HepG2 (cell line): Measurements from ENCODE around the gene ZNF586. TPM values are rescaled to one million over a fixed set of nuclear protein-coding genes. Genes with fewer than 3 reads are reported as not detected.

Source experiments
- GABPB1 ChIP-seq: IDR thresholded peaks from 2 replicates; pipeline ENCODE4 v1.6.1; 2016; ENCODE audit warnings: mild to moderate bottlenecking, missing genetic modification reagents, moderate library complexity, missing compliant biosample characterization
- NFATC3 ChIP-seq: sonication (generic); formaldehyde crosslinking; IDR thresholded peaks from 2 replicates; pipeline ENCODE4 v1.5.1; 2020; ENCODE audit warnings: mild to moderate bottlenecking, missing genetic modification reagents
- POLR2A ChIP-seq, 2 experiments: IDR thresholded peaks; 2 replicates each; pipeline ENCODE4 v1.6.1; 2011; ENCODE audit warnings: low read depth in 2 of 2, low read length in 2 of 2, mild to moderate bottlenecking in 1 of 2, moderate library complexity in 1 of 2; ENCODE audit not compliant: insufficient read depth in 1 of 2
- SOX13 ChIP-seq, 3 experiments: fragments of 450-650 bp in 1 of 3; sonication (generic) in 1 of 3; formaldehyde crosslinking in 1 of 3; IDR thresholded peaks in 2 of 3; conservative IDR thresholded peaks in 1 of 3; 2 replicates each; pipeline versions ENCODE4 v1.5.0 to v1.6.1; 2016 to 2020; ENCODE audit warnings: antibody characterized with exemption in 1 of 3, mild to moderate bottlenecking in 1 of 3, missing compliant biosample characterization in 1 of 3, missing genetic modification reagents in 1 of 3, moderate library complexity in 1 of 3
- ZKSCAN5 ChIP-seq: sonication (generic); formaldehyde crosslinking; IDR thresholded peaks from 2 replicates; pipeline ENCODE4 v1.5.1; 2020; ENCODE audit warnings: mild to moderate bottlenecking, missing genetic modification reagents
- polyA plus RNA-seq, 8 experiments: library from polyadenylated mRNA; depleted of rRNA in 3 of 8; stranded (reverse) in 7 of 8; unstranded in 1 of 8; fragments of >200 nt; fragmentation: Illumina TruSeq in 4 of 8; extraction: Trizol in 4 of 8; gene quantifications; 2 replicates each; pipeline versions ENCODE4 v1.2.1 to v1.2.3, GENCODE V29; 2011 to 2016; ENCODE audit warnings: low read depth in 4 of 8, missing spikeins in 1 of 8, mixed read lengths in 1 of 8; ENCODE audit not compliant: insufficient read depth in 1 of 8
- total RNA-seq, 5 experiments: library from RNA; depleted of rRNA; stranded (reverse); fragments of >200 nt; fragmentation: Illumina TruSeq; extraction: Trizol; gene quantifications; 2 replicates each; pipeline ENCODE4 v1.2.3, GENCODE V29; 2016; ENCODE audit warnings: low read depth in 1 of 5
- TF ChIP-seq, protein P1 (sequence below), 2 experiments: fragments of 450-650 bp in 1 of 2; sonication (generic) in 1 of 2; formaldehyde crosslinking in 1 of 2; IDR thresholded peaks; 2 replicates each; pipeline versions ENCODE4 v1.6.1 to v1.8.0; 2016 to 2022; ENCODE audit warnings: antibody characterized with exemption in 1 of 2, mild to moderate bottlenecking in 1 of 2, missing genetic modification reagents in 1 of 2
- TF ChIP-seq, protein P2 (sequence below): sonication (generic); formaldehyde crosslinking; IDR thresholded peaks from 2 replicates; pipeline ENCODE4 v1.4.0; 2020; ENCODE audit warnings: missing genetic modification reagents
- TF ChIP-seq, protein P3 (sequence below): sonication (generic); formaldehyde crosslinking; IDR thresholded peaks from 2 replicates; pipeline ENCODE4 v1.9.0; 2021; ENCODE audit warnings: missing genetic modification reagents, borderline replicate concordance
- TF ChIP-seq, protein P4 (sequence below): sonication (generic); formaldehyde crosslinking; IDR thresholded peaks from 2 replicates; pipeline ENCODE4 v1.8.1; 2022; ENCODE audit warnings: low read depth, mild to moderate bottlenecking, missing genetic modification reagents

Gene ZNF586
- total and polyA plus RNA-seq, 2 of the 13 experiments (the other 11 are each of a cell fraction or from before 2014, with no cell fraction given), result 0.50 to 3.4 TPM

DNA sequence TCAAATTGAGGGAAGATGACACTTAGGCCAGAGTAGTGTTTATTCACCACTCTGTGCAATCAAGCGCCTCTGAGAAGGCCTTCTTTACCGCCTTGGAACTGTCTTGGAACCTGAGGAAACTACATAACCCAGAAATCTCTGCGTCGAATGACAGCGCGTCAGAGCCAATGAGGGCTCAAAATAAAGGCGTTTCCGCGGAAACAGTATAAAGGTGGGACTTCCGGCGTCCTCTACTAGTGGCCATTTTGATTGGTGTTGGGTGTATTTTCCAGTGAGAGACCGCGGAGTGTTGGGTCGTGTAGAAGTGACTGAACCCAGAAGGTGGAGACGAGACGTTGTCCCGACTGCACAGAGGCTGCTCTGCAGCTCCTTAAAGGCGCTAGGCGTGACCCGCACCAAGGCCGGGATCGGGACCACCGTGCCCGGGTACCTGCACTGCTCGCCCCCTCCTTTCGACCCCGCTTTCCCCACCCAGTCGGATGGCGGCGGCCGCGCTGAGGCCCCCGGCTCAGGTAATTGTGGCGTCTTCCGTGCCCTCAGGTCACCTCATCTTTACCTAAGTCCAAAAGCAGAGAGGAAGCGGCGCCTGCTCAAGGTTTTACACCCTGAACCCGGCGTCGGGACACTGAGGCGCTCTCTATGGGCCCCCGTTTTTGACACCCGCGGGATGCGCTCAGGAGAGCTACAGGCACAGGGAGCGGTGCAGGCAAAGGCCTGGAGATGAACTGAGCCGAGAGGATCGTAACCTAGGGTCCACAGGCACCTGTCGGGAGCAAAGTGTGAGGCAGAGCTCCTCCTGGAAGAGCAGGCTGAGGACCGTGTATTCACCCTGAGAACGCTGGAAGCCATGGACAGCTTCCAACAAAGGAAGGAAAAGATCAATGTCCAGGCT, 22.6 kb upstream of the ZNF586 start, which contains the start of gene ZNF776 (continued):
- TF ChIP-seq, protein P1, sequence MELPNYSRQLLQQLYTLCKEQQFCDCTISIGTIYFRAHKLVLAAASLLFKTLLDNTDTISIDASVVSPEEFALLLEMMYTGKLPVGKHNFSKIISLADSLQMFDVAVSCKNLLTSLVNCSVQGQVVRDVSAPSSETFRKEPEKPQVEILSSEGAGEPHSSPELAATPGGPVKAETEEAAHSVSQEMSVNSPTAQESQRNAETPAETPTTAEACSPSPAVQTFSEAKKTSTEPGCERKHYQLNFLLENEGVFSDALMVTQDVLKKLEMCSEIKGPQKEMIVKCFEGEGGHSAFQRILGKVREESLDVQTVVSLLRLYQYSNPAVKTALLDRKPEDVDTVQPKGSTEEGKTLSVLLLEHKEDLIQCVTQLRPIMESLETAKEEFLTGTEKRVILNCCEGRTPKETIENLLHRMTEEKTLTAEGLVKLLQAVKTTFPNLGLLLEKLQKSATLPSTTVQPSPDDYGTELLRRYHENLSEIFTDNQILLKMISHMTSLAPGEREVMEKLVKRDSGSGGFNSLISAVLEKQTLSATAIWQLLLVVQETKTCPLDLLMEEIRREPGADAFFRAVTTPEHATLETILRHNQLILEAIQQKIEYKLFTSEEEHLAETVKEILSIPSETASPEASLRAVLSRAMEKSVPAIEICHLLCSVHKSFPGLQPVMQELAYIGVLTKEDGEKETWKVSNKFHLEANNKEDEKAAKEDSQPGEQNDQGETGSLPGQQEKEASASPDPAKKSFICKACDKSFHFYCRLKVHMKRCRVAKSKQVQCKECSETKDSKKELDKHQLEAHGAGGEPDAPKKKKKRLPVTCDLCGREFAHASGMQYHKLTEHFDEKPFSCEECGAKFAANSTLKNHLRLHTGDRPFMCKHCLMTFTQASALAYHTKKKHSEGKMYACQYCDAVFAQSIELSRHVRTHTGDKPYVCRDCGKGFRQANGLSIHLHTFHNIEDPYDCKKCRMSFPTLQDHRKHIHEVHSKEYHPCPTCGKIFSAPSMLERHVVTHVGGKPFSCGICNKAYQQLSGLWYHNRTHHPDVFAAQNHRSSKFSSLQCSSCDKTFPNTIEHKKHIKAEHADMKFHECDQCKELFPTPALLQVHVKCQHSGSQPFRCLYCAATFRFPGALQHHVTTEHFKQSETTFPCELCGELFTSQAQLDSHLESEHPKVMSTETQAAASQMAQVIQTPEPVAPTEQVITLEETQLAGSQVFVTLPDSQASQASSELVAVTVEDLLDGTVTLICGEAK (IDR thresholded peaks at IDR 0.05), result peak; percentile 72
- TF ChIP-seq, protein P1 (CRISPR knock-in tag; IDR thresholded peaks at IDR 0.05), result peak; percentile 44; the same call in 1 of the 2 replicates
- TF ChIP-seq SOX13 (IDR thresholded peaks at IDR 0.05), result no peak
- peak in 1 of 2 experiments; percentile 15; a peak in 1 of 4 replicates for TF ChIP-seq SOX13 (CRISPR knock-in tag; conservative IDR thresholded peaks at IDR 0.05 in 1 of 2, IDR thresholded peaks at IDR 0.05 in 1 of 2)
- TF ChIP-seq, protein P2, sequence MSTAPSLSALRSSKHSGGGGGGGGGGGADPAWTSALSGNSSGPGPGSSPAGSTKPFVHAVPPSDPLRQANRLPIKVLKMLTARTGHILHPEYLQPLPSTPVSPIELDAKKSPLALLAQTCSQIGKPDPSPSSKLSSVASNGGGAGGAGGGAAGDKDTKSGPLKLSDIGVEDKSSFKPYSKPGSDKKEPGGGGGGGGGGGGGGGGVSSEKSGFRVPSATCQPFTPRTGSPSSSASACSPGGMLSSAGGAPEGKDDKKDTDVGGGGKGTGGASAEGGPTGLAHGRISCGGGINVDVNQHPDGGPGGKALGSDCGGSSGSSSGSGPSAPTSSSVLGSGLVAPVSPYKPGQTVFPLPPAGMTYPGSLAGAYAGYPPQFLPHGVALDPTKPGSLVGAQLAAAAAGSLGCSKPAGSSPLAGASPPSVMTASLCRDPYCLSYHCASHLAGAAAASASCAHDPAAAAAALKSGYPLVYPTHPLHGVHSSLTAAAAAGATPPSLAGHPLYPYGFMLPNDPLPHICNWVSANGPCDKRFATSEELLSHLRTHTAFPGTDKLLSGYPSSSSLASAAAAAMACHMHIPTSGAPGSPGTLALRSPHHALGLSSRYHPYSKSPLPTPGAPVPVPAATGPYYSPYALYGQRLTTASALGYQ, result 0 out of 2 replicates have a peak, but pooled peaks have one; percentile 30
- TF ChIP-seq, protein P3, sequence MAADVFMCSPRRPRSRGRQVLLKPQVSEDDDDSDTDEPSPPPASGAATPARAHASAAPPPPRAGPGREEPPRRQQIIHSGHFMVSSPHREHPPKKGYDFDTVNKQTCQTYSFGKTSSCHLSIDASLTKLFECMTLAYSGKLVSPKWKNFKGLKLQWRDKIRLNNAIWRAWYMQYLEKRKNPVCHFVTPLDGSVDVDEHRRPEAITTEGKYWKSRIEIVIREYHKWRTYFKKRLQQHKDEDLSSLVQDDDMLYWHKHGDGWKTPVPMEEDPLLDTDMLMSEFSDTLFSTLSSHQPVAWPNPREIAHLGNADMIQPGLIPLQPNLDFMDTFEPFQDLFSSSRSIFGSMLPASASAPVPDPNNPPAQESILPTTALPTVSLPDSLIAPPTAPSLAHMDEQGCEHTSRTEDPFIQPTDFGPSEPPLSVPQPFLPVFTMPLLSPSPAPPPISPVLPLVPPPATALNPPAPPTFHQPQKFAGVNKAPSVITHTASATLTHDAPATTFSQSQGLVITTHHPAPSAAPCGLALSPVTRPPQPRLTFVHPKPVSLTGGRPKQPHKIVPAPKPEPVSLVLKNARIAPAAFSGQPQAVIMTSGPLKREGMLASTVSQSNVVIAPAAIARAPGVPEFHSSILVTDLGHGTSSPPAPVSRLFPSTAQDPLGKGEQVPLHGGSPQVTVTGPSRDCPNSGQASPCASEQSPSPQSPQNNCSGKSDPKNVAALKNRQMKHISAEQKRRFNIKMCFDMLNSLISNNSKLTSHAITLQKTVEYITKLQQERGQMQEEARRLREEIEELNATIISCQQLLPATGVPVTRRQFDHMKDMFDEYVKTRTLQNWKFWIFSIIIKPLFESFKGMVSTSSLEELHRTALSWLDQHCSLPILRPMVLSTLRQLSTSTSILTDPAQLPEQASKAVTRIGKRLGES, result no peak
- TF ChIP-seq, protein P4, sequence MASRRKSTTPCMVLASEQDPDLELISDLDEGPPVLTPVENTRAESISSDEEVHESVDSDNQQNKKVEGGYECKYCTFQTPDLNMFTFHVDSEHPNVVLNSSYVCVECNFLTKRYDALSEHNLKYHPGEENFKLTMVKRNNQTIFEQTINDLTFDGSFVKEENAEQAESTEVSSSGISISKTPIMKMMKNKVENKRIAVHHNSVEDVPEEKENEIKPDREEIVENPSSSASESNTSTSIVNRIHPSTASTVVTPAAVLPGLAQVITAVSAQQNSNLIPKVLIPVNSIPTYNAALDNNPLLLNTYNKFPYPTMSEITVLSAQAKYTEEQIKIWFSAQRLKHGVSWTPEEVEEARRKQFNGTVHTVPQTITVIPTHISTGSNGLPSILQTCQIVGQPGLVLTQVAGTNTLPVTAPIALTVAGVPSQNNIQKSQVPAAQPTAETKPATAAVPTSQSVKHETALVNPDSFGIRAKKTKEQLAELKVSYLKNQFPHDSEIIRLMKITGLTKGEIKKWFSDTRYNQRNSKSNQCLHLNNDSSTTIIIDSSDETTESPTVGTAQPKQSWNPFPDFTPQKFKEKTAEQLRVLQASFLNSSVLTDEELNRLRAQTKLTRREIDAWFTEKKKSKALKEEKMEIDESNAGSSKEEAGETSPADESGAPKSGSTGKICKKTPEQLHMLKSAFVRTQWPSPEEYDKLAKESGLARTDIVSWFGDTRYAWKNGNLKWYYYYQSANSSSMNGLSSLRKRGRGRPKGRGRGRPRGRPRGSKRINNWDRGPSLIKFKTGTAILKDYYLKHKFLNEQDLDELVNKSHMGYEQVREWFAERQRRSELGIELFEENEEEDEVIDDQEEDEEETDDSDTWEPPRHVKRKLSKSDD (CRISPR knock-in tag), result no peak
- 0 out of 2 replicates have a peak, but pooled peaks have one; percentile 41 for TF ChIP-seq NFATC3 (CRISPR knock-in tag)
- peak; percentile 94 for TF ChIP-seq GABPB1 (CRISPR knock-in tag)
- TF ChIP-seq ZKSCAN5 (CRISPR knock-in tag), result no peak
- TF ChIP-seq POLR2A (IDR thresholded peaks at IDR 0.05; ENCODE audit: insufficient read depth in 1 of 2, low read depth in 2 of 2, low read length in 2 of 2), result peak; percentile 73 to 86; a peak in 3 of 4 replicates
